Cardiac muscle cell (in vitro differentiated cells and primary cell): ENCODE data around the gene NEK10. TPM values are rescaled to one million over a fixed set of nuclear protein-coding genes. Genes with fewer than 3 reads are reported as not detected.

Experiments used
- DNase-seq, 2 donors: peaks; one replicate each; pipeline versions ENCODE4 v3.0.0 to v3.0.0-alpha.2; 2010 to 2017; ENCODE audit warnings: low read depth in 1 of 2, low spot score in 1 of 2
- H3K27ac ChIP-seq: fragments of 200-600 bp; sonication (generic); 2 replicates; pipeline ENCODE4 v1.5.1; 2016
- H3K27me3 ChIP-seq: fragments of 200-600 bp; sonication (generic); 2 replicates; pipeline ENCODE4 v1.6.0; 2016; ENCODE audit warnings: control low read depth
- H3K36me3 ChIP-seq: fragments of 200-600 bp; sonication (generic); 2 replicates; pipeline ENCODE4 v1.5.1; 2016; ENCODE audit warnings: control low read depth
- H3K4me1 ChIP-seq: fragments of 200-600 bp; sonication (generic); 2 replicates; pipeline ENCODE4 v1.8.1; 2017; ENCODE audit warnings: low read depth, mild to moderate bottlenecking, mixed run types
- H3K4me3 ChIP-seq: fragments of 200-600 bp; sonication (generic); 2 replicates; pipeline ENCODE4 v1.5.1; 2016; ENCODE audit warnings: mild to moderate bottlenecking
- H3K9me3 ChIP-seq: fragments of 200-600 bp; sonication (generic); 2 replicates; pipeline ENCODE4 v1.5.1; 2017; ENCODE audit warnings: low read depth, mild to moderate bottlenecking, control low read depth
- CTCF ChIP-seq: IDR thresholded peaks from 2 replicates; pipeline ENCODE4 v1.5.1; 2012; ENCODE audit warnings: low read depth, mild to moderate bottlenecking, low read length
- polyA plus RNA-seq: library from polyadenylated mRNA; unstranded; fragments of >200 nt; fragmentation: Nextera tagmentation; extraction: Ambion mirVana; gene quantifications from 2 replicates; pipeline ENCODE4 v1.2.1, GENCODE V29; 2016
- total RNA-seq: library from RNA; depleted of rRNA; stranded (reverse); fragments of >200 nt; gene quantifications from 2 replicates; pipeline ENCODE4 v1.2.3, GENCODE V29; 2016

Gene NEK10
- total and polyA plus RNA-seq, 2 experiments from 2014 or later = 0.54 to 2.1 TPM

- no peak for DNase-seq
Measured at GRCh38 chr3:27145719-27146118, 223.5 kb downstream of the NEK10 start.

GRCh38 chr3:27141668-27142067 lies 227.5 kb downstream of the NEK10 start:
- H3K4me1 ChIP-seq = no peaks in the 10 kb centered on the region
- H3K36me3 ChIP-seq = no peaks in the 10 kb centered on the region
- H3K9me3 ChIP-seq = no peaks in the 10 kb centered on the region
- H3K27me3 ChIP-seq = no peaks in the 10 kb centered on the region
- H3K4me3 ChIP-seq = no peak overlapping the region
- no peak overlapping the region for H3K27ac ChIP-seq
- DNase-seq = no peak
- TF ChIP-seq CTCF = no peak

More at GRCh38 chr3:27145719-27146118, 223.5 kb downstream of the NEK10 start:
- no peak for TF ChIP-seq CTCF
- no peaks in the 10 kb centered on the region for H3K9me3 ChIP-seq
- H3K27ac ChIP-seq = no peak overlapping the region
- no peaks in the 10 kb centered on the region for H3K36me3 ChIP-seq
- H3K4me1 ChIP-seq = no peaks in the 10 kb centered on the region
- no peak overlapping the region for H3K4me3 ChIP-seq
- no peaks in the 10 kb centered on the region for H3K27me3 ChIP-seq

- no peaks in the 10 kb centered on the region for H3K36me3 ChIP-seq
- no peak overlapping the region for H3K4me3 ChIP-seq
- no peak for TF ChIP-seq CTCF
- no peak overlapping the region for H3K27ac ChIP-seq
- no peaks in the 10 kb centered on the region for H3K4me1 ChIP-seq
- no peaks in the 10 kb centered on the region for H3K27me3 ChIP-seq
- no peak for DNase-seq
- H3K9me3 ChIP-seq = no peaks in the 10 kb centered on the region
Measured at GRCh38 chr3:27138562-27138961, 230.6 kb downstream of the NEK10 start.

- no peak for TF ChIP-seq CTCF
- H3K9me3 ChIP-seq = no peaks in the 10 kb centered on the region
- H3K4me3 ChIP-seq = no peak overlapping the region
- H3K36me3 ChIP-seq = no peaks in the 10 kb centered on the region
- no peak for DNase-seq
- H3K27me3 ChIP-seq = no peaks in the 10 kb centered on the region
- no peaks in the 10 kb centered on the region for H3K4me1 ChIP-seq
- no peak overlapping the region for H3K27ac ChIP-seq
Measured at GRCh38 chr3:27138005-27138404, 231.2 kb downstream of the NEK10 start.

- Histone ChIP-seq H3K27me3 (no peaks in the 10 kb centered on the region), H3K4me1 (no peaks in the 10 kb centered on the region), H3K4me3 (no peak overlapping the region), H3K9me3 (no peaks in the 10 kb centered on the region), H3K27ac (no peak overlapping the region), H3K36me3 (no peaks in the 10 kb centered on the region)
- TF ChIP-seq CTCF = peak; percentile 90
- peak; percentile 74 to 77 for DNase-seq
Measured at GRCh38 chr3:27134171-27134796, 234.9 kb downstream of the NEK10 start.
